NCI-H510A (cell line): Measurements from ENCODE around the gene TGM2.

Experiments used
- DNase-seq: peaks from one replicate; lab custom pipeline; 2025; lab: John Stamatoyannopoulos, UW

Gene TGM2

DNA sequence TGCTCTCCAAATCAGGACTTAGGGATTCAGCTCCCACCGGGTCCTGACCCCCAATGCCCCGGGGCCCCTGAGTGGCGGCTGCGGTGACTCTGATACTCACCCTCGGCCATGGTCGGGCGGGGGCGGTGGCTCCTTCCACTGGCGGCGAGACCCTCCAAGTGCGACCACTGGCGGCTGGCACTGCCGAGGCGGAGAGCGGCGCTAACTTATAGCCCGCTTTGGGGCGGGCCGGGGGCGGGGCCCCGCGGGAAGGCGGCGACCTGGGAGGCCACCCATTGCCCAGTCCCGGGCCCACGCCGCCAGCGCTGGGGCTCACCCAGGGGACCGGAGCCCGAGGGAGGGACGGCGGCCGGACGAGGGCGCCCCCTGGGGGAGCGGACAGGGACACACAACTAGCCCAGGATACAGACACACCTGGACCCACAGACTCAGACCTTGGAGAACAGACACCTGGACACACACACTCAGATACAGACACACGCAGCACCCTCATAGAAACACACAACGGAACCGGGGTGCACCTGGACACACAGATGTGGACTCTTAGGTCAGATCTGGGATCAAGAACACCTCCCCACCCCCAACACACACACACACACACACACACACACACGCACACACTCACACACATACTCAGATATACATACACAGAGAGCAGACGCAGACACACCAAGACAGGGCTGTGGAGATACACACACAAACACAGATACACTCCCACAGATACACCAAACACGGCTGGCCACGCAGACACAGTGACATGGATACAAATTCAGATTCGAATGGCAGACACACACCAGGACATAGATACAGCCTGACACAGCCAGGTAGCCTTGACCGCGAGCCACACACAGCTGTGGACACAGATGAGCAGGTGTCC is at the start of gene TGM2:
Gene TGM2 (minus strand): TSS at position 182 of the 877 bp plus-strand sequence. CDS start 72 bp downstream, at position 110.
- DNase-seq, result peak; percentile 31

DNA sequence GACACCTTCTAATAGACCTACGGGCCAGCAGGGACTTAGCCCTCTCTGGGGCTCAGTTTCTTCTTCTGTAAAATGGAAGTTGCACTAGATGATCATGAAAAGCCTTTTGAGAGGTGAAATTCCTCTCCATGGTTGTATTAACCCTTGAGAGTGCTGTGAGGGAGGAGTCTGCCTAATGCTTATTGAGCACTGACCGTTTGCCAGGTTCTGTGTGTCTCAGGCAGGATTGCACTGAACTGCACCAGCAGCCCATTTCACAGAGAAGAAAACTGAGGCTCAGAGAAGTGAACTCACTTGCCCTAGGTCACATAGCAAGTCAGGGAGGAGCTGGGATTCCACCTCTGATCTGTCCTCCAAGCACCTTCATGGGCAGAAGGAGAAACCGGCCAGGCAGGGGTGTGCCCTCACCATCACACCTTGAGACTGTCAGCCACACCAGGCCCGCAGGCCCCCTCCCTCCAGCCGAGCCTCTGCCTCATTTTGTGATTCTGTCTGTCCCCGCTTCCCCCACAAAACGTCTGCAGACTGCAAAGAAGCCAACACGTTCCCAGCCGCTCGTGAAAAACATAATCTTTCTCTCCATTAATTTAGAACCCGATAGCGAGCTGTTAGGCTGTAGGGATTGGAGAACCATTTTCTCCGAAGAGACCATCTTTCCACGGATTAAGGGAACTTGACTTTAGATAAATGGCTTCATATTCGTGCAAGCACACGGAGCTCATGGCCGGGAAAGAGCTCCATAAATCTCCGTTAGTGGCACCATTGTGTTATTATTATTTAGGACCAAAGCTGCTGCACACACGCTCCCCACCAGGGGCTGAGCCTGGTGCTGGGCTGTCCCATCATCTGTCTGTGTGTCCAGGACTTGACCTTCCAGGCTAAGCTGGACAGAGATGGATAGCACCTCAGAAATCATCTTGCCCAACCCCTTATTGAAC is 49.5 kb upstream of the TGM2 start:
- DNase-seq, result no peak

GRCh38 chr20:38213607-38213940 is 48.5 kb upstream of the TGM2 start:
- DNase-seq, result no peak

- DNase-seq, result no peak
Measured at GRCh38 chr20:38212806-38213606, 47.9 kb upstream of the TGM2 start.

DNA sequence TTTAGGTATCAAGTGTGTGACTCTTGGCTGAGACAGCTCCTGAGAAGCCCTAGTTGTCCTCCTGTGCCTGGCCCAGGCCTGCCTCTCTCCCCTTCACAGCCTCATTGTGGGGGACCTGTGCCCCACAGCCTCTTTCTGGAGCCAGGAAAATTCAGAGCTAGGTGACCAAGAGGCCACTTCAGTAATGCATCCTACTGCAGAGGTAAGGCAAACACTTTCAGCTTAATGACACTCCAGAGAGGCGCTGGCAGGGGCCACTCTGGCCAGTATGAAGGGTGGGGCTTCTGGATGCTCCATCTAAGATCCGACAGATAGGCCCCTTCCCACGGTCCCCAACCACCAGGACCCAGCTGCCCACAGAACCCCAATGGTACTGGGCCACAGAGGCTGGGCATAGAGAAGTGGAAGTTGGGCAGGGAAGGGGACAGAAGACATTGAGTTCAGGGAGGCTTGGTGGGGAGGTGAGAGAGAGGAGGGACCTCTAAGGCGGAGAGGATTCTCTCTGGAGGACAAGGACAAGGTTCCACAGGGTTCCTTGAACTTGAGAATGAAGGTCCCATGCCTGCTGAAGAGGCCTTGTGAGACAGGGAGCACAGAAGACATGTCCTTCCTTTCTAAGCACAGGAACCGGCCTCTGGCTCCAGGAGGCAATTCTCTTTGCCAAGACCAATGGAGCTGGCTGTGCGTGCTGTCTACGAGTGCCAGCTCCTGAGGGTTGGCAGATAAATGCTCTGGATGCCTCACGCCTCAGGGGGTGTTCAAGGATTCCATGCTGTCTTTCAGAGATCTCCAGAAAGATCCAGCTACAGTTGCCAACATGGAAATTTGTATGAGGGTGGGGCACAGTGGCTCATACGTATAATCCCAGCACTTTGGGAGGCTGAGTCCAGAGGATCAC is 46.4 kb upstream of the TGM2 start:
- DNase-seq, result peak; percentile 9

GRCh38 chr20:38210741-38211140 is 45.7 kb upstream of the TGM2 start:
- no peak for DNase-seq

DNA sequence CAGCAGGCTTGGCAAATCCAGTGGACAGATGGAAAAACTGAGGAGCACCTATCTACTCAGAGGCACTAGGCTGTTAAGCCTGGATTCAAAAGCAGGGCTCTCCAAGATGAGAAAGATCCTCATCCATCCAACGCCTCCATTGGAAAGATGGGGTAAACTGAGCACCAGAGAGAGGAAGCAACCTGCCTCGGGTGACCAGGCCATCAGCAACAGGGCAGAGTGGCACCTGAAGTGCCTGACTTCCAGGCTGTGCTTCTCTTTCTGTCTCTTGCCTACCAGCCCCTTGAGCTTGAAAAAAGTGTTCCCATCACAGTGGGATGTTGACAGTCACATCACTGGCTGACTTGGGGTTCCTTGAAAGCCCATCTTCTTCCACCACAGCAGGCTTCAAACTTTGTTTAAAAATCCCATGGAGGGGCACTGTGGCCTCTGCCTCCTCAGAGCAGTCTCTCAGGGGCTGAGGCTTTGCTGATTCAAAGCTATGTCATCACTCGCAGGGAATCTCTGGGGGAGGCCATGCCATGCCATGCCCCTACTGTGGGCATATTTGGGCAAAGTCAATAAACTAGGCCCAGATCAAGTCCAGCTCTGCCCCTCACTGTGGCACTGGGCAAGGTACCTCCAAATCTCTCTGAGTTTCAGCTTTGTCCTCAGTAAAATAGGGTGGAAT is 44.8 kb upstream of the TGM2 start:
- no peak for DNase-seq

DNA sequence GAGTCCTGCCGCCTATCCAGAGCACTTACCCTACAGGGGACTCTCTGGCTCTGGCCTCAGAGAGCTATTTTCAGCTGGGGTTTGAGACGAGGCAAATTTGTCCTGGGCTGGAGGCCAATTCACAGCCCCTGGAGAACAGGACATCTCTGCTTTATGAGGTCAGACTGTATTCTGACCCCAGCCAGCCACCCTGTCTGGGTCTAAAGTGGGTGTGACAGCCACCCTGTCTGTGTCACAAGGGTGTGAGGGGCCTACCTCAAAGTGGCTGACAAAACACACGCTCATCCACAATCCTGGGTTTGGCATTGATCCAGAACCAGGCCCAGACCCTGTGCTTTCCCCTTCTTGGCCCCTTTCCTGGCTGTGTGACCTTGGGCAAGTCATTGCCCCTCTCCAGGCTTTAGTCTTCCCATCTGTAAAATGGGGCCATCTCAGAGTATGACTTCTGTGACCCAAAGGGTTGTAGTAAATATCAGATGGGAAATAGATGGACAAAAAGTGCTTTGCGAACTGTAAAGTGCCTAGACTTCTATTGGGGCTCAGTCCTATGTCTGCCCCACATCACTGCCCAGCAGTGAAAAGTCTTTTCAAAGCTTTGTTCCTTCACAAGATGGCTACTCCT is 44.1 kb upstream of the TGM2 start:
- DNase-seq, result no peak

- no peak for DNase-seq
Measured at GRCh38 chr20:38208523-38208922, 43.5 kb upstream of the TGM2 start.

- no peak for DNase-seq
Measured at GRCh38 chr20:38208088-38208487, 43.0 kb upstream of the TGM2 start.

DNA sequence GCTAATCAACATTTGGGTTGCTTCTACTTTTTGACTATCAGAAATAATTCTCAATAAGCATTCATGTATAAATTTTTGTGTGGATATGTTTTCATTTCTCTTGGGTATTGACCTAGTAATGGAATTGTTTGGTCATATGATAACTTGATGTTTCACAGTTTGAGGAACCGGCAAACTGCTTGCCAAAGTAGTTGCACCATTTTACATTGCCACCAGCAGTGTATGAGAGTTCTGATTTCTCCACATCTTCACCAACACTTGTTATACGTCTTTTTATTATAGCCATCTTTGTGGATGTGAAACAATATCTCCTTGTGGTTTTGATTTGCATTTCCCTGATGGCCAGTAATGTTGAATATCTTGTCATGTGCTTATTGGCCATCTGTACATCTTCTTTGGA is 42.6 kb upstream of the TGM2 start:
- no peak for DNase-seq

DNA sequence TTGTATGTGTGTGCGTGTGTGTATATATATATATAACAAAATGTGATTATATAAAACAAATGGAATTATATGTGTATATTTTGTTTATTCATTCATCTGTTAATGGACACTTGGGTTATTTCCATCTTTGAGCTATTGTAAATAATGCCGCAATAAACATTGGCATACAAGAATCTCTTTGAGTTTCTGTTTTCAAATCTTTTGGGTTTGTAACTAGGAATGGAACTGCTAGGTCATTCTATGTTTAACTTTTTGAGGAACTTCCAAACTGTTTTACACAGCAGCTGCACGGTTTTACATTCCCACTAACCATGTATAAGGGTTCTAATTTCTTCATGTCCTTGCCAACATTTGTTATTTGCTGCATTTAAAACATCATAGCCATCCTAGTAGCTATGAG is 39.9 kb upstream of the TGM2 start:
- DNase-seq, result no peak

GRCh38 chr20:38203981-38204357 is 38.9 kb upstream of the TGM2 start:
- DNase-seq, result no peak

DNA sequence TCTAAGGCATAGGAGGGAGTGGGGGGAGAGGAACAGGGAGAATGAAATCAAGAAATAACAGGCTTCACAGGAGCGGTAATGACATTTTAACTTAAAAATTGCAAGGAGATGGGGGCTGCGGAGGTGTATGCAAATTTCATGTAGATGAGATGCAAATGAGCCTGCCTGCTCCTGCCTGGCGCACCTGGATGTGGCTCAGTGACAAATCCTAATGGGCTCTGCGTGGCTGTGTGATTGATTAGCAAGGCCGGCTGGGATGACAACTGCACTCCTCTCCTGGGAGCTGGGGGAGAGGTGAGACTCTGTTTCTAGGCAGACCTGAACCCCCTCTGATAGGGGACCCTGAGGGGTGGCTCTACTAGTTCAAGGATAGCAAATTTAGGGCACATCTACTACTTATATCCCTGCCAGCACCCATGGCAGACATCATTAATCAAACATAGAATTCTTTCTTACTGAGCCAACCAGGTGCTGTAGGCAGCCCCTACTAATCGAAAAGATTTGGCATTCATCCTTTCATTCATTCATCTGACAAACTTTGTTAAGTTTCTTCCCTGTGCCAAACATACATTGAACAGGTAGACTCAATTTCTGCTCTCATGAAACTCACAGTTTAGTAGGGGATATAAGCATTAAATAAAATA is 38.4 kb upstream of the TGM2 start:
- DNase-seq, result no peak

DNA sequence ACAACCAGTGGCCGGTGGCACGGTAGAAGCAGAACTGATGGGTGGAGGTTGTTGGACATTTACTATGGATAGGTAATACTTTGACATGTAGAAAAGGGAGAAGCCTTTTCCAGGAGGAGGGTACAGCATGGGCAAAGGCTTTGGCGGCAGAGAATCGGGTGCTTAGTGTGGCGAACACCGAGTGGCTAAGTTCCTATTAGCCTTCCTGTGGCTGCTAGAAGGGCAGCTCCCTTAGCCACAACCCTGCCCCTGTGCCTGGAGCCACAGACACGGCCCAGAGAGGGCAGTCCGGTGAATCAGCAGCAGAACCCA is 37.9 kb upstream of the TGM2 start:
- no peak for DNase-seq

DNA sequence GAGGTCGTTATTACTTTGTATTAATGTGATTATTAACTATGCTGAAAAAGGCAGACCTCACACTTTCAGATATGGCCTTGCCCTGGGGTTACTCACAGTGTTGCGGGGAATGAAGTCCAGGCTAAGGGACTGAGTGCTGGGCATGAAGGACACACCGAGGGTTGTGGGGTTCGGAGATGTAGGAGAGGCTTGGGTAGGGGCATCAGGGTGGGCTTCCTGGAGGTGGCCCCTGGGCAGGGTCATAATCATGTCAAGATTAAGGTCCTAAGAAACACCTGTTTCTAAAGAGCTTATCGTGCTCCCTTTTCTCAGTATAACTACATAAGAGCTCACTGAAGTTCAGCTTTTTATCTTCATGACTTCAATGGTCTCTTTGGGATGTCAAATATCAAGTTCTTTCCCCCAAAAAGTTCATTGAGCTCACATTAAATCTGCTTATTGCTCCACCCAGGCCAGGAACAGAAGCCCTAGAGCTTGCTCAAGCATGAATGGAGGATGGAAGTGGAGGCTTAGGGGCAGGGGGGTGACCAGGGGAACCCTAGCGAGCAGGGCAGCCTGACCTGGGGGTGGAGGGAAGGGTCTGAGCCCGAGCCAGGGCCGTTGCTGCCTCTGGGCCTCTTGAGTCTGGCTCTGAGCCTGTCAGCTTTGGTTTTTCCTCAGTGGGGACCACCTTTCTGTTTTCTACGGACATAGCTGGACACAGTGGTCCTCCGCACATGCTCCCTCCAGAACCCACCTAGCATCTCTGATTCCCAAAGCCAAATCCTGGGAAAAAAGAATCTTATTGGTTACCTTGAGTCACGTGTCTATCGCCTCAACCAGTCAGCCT is 37.3 kb upstream of the TGM2 start:
- no peak for DNase-seq

- DNase-seq, result no peak
Measured at GRCh38 chr20:38201356-38201755, 36.3 kb upstream of the TGM2 start.

DNA sequence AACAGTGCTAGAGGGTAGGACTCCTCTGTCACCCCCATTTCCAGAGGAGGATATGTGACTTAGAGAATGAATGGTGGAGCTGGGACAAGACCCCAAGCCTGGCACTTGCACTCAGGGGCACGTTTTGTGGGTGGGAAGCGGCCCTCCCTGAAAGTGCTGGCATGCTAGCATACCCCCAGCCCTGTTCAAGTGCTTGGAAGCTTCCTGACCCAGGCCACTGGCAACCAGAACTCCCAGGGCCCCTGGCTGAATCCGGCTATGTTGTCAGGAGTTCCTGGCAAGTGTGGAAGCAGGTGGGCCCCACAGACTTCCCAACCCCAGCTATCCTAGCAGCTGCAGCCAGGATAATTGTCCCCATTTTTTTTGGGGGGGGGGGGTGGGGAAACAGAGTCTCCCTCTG is 35.6 kb upstream of the TGM2 start:
- DNase-seq, result no peak
